MV-4-11 (cell line): Measurements from ENCODE around the gene DENND5A.

Experiments
- DNase-seq: peaks from one replicate; lab custom pipeline; 2025; lab: John Stamatoyannopoulos, UW

The DENND5A gene

DNA sequence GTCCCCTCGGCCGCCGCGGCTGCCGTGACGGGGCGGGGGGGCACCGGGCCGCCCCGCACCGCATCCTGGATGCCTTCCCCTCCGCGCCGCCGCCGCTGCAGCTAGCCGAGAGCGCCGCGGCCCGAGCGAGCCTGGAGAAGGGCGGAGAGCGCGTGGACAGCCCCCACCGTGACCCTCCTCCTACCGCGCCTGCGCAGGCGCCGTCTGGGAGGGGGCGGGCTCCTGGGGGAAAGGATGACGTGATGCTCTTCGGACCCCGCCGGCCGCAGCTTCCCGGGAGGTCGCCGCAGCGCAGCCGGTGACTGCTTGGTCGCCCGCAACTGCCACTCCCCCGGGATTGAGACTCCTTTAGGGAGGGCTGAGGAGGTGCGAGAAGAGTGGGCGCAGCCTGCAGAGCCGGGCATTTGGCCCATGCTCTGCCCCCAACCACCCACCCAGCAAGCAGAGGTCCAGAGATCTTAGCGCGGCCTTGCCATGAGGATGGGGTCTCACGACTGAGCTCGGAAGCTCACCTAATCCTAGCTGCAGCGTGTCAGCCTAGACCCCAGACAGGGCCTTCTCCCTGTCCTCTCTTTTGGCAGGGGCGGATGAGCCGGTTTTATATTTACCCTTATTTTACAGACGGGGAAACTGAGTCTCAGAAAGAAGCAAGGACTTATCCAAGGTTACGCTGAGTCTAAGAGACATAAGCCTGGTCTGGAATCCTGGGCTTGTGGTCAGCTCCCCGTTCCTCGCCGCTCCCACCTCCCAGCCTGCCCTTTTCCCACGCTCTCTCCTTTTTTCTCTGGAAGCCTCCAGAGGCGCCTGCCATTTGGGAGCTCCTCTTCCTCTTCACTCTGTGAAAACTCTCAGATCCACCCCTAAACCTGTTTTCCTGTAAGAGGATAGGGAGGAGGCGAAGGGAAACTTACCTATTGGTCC is at the start of gene DENND5A:
Gene DENND5A (minus strand): TSS at position 140 of the 921 bp plus-strand sequence. CDS start 281 bp downstream, outside the sequence.
- peak; percentile 64 for DNase-seq

DNA sequence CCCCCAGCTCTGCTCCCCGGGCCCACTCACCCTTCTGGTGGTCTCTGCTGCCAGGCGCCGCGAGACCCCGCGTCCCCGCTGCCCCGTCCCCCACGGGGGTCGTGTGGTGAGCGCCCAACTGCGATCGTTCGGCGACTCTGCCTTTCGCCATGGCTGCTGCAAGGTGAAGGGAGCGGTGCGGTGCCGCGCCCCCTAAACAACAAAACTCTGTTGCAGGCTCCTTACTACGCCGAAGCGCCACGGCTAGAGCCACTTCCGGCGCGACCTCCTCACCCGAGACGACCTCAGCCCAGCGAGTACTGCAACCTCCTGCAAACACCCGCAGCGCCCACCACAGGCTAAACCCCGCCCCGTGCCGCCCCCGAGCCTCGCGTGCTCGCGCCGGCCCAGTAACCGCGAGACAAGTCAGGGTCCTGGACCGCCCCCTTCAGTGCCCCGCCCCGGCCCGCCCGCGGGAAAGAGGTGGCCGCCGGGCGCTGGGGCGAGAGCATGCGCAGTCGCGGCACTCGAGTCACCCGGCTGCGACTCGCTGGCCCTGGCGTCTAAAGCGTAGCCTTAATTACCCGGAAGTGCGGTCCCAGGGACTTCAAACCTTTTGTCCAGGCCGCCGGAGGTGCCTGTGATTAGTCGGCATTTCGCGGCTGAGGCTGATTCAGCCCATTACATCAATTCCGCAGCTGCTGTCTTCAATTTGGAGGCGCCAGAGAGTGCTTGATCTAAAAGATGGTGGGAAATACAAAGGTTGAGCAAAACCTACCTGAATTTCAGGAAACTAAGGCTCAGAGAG is 49.3 kb upstream of the DENND5A start, which contains the start of gene TMEM41B:
Gene TMEM41B (minus strand): TSS at position 303 of the 787 bp plus-strand sequence. CDS start 152 bp downstream, at position 151.
- DNase-seq: peak; percentile 99

DNA sequence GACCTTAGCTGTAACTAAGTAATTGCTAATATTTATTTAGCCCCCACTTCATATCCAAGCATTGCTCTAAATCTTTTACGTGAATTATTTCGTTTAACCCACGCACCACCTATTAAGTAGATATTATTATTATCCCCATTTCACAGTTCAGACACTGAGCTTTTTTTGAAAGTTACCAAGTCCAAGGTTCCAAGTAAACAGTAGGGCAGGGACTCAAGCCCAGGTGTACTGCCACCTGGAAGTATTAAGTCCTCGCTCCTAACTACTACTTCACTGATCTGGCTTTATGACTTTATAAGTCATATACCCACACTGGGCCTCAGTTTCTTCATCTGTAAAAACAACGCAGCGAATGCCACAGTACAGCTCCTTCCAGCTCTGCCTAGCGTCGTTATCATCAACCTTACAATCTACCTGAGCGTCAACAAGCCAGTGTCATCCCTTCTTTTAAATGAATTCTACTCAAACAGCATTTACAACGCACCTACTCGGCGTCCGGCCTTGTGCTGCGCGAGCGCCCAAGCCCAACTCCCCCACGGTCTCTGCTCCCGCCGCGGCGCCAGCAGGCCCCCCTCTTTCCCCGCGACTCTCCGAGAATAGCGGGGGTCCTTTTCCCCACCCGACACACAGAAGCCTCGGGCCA is 48.6 kb upstream of the DENND5A start:
- DNase-seq: no peak

DNA sequence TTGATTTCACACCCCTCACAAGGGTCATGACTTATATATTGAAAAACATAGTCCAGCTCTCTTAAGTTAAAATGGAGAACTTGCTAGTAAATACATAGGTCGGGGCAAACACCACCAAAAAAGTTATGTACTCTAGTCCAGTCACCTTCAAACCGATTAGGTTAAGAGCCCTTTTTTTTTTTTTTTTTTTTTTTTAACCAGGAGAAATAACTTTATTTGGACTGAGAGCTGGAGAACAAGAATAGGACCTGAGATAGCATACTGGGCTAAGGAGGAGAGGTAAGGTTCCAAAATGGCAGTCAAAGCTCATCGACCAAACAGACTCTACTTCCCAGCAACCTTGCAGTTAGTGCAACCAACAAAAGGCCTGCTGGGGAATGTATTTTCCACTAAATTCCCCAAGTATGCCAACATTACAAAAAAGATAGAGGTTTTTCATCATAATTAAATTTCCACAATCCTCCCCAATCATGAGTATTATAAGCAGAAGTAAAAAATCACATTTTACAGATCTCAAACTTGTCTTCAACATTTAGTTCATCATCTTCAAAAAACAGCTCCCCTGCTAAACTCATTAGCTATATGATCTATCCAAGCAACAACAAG is 45.4 kb upstream of the DENND5A start:
- DNase-seq: no peak

DNA sequence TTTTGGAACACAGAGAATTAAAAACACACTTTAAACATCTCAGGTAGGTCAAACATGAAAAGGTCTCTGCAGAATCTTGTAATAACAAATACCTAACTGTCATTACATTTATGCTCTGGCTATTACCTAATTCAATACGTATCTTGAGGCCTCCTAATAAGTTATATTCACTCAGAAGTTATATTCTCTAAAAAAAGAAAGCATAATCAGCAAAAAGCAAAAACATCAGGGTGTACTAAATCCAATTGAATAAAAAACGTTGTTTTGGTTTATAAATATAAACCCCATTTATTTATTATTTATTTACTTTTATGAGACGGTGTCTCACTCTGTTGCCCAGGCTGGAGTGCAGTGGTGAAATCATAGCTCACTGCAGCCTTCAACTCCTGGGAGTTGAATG is 39.0 kb upstream of the DENND5A start:
- no peak for DNase-seq

DNA sequence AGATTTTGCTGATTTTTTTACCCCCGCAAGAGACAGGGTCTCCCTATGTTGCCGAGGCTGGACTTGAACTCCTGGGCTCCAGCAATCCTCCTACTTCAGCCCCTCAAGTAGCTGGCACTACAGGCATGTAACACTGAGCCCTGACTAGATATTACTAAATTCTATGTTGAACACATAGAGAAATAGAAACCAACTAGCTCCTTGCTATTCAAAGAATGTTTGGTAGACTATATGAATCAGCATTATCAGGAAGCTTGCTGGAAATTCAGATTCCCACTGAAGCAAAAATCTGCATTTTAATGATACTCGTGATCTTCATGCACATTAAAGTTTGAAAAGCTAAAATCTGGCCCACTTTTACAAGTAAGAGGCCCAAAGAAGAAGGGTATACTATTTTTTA is 37.3 kb upstream of the DENND5A start:
- DNase-seq: no peak

DNA sequence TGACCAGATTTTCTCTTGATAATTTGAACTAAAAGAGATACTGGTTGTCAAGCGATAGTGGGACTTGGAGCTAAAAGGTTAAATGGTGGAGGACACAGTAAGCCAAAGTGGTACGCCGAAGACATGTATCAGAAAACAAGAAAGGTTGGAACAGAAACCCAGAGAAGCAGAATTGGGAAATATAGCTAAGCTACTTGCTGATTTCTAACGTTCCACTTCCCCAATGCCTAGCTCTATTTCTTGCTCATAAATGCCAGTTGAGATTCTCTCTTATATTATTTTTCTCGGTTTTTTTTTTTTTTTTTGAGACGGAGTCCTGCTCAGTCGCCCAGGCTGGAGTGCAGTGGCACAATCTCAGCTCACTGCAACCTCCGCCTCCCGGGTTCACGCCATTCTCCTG is 36.6 kb upstream of the DENND5A start:
- peak; percentile 88 for DNase-seq

DNA sequence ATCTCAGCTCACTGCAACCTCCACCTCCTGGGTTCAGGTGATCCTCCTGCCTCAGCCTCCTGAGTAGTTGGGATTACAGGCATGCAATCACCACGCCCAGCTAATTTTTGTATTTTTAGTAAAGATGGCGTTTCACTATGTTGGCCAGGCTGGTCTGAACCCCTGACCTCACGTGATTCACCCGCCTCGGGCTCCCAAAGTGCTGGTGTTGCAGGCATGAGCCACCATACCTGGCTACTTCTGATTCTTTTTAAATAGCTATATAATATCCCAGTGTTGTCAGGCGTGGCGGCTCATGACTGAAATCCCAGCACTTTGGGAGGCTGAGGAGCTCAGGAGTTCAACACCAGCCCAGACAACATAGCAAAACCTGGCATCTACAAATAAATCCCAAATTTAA is 28.5 kb upstream of the DENND5A start:
- DNase-seq: no peak

DNA sequence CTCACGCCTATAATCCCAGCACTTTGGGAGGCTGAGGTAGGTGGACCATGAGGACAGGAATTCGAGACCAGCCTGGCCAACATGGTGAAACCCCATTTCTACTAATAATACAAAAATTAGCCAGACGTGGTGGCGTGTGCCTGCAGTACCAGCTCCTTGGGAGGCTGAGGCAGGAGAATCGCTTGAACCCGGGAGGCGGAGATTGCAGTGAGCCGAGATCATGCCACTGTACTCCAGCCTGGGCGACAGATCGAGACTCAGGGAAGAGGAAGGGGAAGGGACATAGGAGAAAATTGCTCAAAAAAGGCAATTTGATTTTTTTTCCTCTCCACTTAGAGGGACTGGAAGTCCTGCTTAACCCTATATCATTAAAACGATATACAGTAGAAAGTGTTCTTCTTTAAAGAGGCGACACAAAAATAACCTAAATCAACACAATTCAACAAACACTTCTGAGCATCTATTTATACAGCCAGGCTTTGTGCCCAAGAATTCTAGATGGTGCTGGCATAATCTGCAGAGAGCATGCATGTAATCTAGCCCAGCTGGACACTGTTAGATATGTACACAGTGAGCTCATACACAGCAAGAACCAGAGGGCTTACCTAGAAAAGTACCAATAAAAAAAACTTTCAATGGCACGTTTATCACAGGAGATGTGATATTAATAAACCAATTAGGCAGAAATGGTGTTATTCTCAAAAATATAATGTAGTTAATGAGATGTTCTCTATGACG is 20.9 kb upstream of the DENND5A start:
- no peak for DNase-seq

DNA sequence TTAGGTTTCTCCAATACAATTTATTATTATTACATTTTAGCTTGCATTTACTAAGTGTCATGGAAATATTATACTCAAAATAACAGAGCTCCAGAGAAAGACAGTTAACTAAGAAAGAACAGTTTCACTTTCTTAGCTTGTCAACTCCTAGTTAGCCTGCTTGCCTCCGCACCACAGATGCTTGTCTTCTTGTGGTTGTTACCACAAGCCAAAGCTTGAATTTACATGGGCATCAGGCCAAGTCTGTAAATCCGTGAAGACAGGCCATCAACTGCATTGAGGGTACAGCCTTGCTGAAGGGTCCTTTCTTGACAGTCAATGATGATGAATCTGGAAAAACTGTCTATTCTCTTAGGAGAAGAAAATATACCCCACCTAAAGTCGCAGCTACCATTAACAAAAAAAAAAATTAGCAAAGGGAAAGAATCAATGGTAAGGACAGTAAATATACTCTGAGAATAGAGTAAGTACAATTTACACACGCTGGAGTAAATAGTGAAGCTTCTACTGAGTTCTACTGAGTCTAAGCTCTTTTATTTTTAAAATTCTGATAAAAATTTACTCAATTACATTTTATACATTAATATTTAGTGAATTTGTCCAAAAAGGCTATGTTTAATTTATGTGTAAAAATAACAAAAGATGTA is 15.6 kb upstream of the DENND5A start:
- peak; percentile 90 for DNase-seq

DNA sequence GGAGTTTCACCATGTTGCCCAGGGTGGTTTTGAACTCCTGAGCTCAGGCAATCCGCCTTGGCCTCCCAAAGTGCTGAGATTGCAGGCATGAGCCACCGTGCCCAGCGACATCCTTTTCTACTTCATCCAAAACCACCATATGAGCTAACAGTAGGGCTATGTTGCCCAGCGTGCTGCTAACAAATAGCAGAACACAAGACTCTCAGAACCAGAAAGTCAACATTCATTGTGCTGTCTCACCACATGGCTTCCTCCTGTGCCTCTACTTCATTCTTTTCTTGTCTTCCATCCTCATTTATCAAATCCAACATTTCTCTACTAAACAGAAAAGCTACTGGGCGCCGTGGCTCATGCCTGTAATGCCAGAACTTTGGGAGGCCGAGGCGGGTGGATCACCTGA is 12.0 kb upstream of the DENND5A start:
- peak; percentile 8 for DNase-seq

DNA sequence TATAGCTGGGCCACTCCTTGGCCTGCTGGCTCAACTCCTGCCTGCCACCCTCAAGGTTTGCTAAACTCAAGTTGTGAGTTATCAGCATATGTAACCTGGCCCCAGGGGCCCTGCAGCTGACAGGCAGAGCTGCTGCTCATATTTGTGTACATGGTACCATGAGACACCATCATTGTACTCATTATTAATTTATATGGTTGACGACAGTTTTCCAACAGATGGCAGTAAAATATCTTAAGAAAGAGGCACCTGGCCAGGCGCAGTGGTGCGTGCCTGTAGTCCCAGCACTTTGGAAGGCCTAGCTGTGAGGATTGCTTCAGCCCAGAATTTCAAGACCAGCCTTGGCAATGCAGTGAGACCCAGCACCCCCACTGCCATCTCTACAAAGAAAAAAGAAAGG is 11.4 kb upstream of the DENND5A start:
- DNase-seq: peak; percentile 4

DNA sequence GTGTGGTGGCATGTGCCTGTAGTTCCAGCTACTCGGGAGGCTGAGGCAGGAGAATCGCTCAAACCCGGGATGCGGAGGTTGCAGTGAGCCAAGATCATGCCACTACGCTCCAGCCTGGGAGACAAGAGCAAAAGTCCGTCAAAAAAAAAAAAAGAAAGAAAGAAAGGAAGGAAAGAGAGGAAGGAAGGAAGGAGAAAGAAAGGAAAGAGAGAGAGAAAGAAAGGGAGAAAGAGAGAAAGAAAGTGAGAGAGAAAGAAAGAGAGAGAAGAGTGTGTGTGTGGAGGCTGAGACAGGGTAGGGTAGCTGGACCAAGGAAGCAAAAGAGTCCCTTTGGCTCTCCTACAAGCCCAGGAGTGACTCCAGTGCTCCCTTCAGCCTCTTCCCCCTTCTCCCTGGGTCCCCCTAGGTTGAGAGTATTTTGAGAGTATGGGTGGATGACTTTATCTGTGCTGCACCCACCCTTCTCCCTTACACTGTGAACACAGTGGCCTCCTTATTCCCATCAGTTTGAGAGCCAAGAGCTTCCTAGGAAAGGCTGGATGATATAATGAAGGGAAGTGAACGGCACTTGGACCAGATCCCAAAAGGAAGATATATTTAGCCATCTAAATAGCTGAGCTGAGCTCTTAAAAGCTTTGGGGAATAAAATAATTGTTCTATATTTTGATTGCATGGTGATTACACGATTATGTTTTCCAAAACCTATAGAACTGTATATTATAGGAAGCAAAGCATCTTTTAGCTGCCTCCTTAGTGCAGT is 9.5 kb upstream of the DENND5A start:
- DNase-seq: no peak

DNA sequence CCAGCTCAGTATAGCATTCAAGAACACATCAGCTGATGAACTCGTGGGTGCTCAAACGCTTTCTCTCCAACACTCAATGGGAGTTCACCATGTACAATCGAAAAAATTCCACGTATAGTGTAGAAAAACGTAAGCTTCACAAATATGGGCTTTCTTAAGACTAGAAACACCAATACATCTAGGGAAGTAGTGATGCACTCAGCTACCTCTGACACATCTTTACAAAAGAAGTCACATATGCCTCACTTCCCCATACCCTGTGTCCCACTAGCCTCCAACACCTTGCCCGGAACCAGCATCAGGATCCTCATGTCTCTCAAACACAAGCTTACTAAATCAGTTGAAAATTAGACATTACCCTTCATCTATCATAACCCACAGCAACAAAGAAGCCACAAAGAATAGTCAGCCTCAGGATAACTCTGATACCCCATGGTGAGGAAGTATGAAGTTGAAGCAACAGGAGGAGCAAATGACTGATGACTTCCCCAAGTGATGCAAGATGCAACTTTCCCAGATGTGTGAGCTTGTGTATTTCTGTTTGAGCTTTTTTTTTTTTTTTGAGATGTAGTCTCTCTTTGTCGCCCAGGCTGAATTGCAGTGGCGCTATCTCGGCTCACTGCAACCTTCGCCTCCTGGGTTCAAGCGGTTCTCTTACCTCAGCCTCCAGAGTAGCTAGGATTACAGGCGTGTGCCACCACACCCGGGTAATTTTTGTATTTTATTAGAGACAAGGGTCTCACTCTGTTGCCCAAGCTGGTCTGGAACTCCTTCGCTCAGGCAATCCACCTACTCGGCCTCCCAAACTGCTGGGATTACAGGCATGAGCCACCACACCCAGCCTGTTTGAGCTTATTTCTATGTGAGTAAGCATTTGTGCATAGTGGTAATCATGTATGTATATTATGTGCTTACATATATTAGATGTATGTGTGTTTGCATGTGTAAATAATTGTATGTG is 8.5 kb upstream of the DENND5A start:
- DNase-seq: peak; percentile 97

DNA sequence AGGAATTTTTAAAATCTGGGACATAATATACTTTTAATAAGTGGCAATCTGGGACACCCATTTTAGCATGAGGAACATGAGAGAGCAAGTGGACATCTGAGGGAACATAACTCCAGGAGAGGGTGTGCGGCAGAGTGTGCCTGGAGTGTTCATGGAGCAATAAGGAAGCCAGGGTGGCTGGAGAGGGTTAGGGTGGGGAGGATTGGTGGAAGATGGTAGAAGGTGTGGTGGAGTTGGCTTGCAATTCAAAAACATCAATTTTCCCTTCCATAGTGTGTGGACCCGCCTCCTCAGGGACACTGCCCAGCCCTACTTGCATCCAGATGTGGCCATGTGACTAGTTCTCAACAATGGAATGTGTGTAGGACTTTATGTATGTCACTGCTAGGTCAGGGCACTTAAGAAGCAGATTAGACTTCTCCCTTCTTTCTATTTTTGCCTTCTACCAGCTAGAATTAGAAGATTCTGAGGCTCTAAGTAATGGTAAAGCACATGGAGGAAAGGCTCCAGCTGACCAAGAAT is 4.4 kb upstream of the DENND5A start:
- DNase-seq: no peak

DNA sequence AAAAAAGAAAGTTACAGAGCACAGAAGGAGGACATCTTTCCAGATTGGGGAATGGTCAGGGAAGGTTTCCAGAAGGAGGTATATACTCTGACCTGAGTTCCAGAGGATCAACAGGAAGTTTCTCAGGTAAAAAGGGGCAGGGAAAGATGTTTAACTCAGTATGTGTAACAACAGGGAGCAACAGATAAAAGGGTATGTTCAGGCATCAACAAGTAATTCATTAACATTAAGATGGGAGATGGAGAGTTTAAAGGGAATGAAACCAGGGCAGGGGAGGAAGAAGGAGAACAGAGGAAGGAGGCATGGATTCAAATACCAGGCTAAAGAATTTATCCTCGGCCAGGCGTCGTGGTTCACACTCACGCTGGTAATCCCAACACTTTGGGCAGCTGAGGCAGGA is 2.5 kb upstream of the DENND5A start:
- DNase-seq: no peak

DNA sequence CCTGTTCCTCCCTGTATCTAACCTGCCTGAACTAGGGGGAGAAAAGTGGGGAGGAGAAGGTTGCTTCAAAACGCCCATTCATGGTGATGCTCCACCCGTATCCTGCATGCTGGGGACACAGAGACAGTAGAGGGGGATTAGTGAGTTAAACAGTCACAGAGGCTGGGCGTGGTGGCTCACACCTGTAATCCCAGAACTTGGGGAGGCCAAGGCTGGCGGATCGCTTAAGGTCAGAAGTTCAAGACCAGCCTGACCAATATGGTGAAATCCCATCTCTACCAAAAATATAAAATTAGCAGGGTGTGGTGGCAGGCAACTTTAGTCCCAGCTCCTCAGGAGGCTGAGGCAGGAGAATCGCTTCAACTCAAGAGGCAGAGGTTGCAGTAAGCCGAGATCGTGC is 1.8 kb upstream of the DENND5A start:
- DNase-seq: no peak

DNA sequence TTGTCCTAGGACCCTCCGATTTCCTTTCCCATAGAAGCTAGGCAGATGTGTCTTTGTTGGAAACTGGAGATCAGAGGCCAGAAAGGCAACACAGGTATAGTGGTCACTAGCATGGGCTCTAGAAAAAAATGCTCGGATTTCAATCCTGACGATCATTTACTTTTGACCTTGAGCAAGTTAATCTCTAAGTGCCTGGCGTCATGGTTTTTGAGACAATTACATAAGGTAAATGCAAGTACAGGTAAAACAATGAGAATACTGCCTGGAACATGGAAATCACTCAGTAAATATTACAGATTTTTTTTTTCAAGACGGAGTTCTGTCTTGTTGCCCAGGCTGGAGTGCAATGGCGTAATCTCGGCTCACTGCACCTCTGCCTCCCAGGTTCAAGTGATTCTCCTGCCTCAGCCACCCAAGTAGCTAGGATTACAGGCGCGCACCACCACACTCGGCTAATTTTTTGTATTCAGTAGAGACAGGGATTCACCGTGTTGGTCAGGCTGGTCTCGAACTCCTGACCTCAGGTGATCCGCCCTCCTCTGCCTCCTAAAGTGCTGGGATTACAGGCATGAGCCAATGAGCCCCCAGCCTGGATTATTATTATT is 1.1 kb upstream of the DENND5A start:
- no peak for DNase-seq
